Trophoblast cell (in vitro differentiated cells and primary cell): ENCODE measurements around the gene C15orf39.

Source experiments
- DNase-seq, 2 donors: peaks; one replicate each; pipeline ENCODE4 v3.0.0-alpha.2; 2016
- H2AFZ ChIP-seq: 2 replicates; pipeline ENCODE4 v1.6.1; 2013; ENCODE audit warnings: low read length, moderate library complexity, mild to moderate bottlenecking; ENCODE audit not compliant: insufficient read depth, poor library complexity
- H2AK5ac ChIP-seq: 2 replicates; pipeline ENCODE4 v1.6.1; 2013; ENCODE audit warnings: mild to moderate bottlenecking, low read length
- H2BK120ac ChIP-seq: 2 replicates; pipeline ENCODE4 v1.6.1; 2013; ENCODE audit warnings: low read length, mild to moderate bottlenecking, moderate library complexity; ENCODE audit not compliant: insufficient read depth, poor library complexity
- H2BK12ac ChIP-seq: 2 replicates; pipeline ENCODE4 v1.6.1; 2013; ENCODE audit warnings: mild to moderate bottlenecking, low read length, moderate library complexity
- H2BK5ac ChIP-seq: 2 replicates; pipeline ENCODE4 v1.6.1; 2013; ENCODE audit warnings: low read length, low read depth, moderate library complexity, mild to moderate bottlenecking; ENCODE audit not compliant: poor library complexity
- H3K14ac ChIP-seq: 2 replicates; pipeline ENCODE4 v1.6.1; 2013; ENCODE audit warnings: mild to moderate bottlenecking, low read length
- H3K18ac ChIP-seq: 2 replicates; pipeline ENCODE4 v1.6.1; 2013; ENCODE audit warnings: mild to moderate bottlenecking, low read length
- H3K23ac ChIP-seq: 2 replicates; pipeline ENCODE4 v1.6.1; 2013; ENCODE audit warnings: low read length
- H3K27ac ChIP-seq: 2 replicates; pipeline ENCODE4 v1.5.1; 2013; ENCODE audit warnings: low read depth, mild to moderate bottlenecking, inconsistent platforms, low read length, moderate library complexity
- H3K27me3 ChIP-seq: 2 replicates; pipeline ENCODE4 v1.6.1; 2013; ENCODE audit warnings: inconsistent platforms, mild to moderate bottlenecking, low read length, moderate library complexity; ENCODE audit not compliant: insufficient read depth
- H3K36me3 ChIP-seq, 2 experiments: 1 replicate in 1 of 2; 2 replicates in 1 of 2; pipeline ENCODE4 v1.6.1; 2013; ENCODE audit warnings: low read length in 2 of 2, mild to moderate bottlenecking in 2 of 2, moderate library complexity in 1 of 2; ENCODE audit not compliant: insufficient read depth in 2 of 2, control insufficient read depth in 1 of 2
- H3K4ac ChIP-seq: 2 replicates; pipeline ENCODE4 v1.6.1; 2013; ENCODE audit warnings: low read depth, mild to moderate bottlenecking, low read length, moderate library complexity
- H3K4me1 ChIP-seq, 2 experiments: 1 replicate in 1 of 2; 2 replicates in 1 of 2; pipeline ENCODE4 v1.6.1; 2013; ENCODE audit warnings: low read length in 2 of 2, mild to moderate bottlenecking in 2 of 2, moderate library complexity in 1 of 2; ENCODE audit not compliant: insufficient read depth in 2 of 2, control insufficient read depth in 1 of 2
- H3K4me2 ChIP-seq: 2 replicates; pipeline ENCODE4 v1.6.1; 2013; ENCODE audit warnings: inconsistent platforms, mild to moderate bottlenecking, low read length, moderate library complexity
- H3K4me3 ChIP-seq: 2 replicates; pipeline ENCODE4 v1.5.1; 2013; ENCODE audit warnings: mild to moderate bottlenecking, low read depth, low read length, inconsistent platforms
- H3K79me1 ChIP-seq: one replicate; pipeline ENCODE4 v1.6.1; 2013; ENCODE audit warnings: low read length
- H3K79me2 ChIP-seq: 2 replicates; pipeline ENCODE4 v1.6.1; 2013; ENCODE audit warnings: low read length, mild to moderate bottlenecking; ENCODE audit not compliant: control insufficient read depth, insufficient read depth, poor library complexity
- H3K9ac ChIP-seq: 2 replicates; pipeline ENCODE4 v1.6.1; 2013; ENCODE audit warnings: mild to moderate bottlenecking, low read length
- H3K9me3 ChIP-seq: 2 replicates; pipeline ENCODE4 v1.6.1; 2013; ENCODE audit warnings: low read depth, mild to moderate bottlenecking, control low read depth, inconsistent platforms, low read length; ENCODE audit not compliant: insufficient read depth
- H4K12ac ChIP-seq: 2 replicates; pipeline ENCODE4 v1.6.1; 2013; ENCODE audit warnings: low read depth, mild to moderate bottlenecking, low read length, moderate library complexity
- H4K8ac ChIP-seq: 2 replicates; pipeline ENCODE4 v1.6.1; 2013; ENCODE audit warnings: low read depth, mild to moderate bottlenecking, low read length, moderate library complexity
- H4K91ac ChIP-seq: one replicate; pipeline ENCODE4 v1.6.1; 2013; ENCODE audit warnings: low read depth, mild to moderate bottlenecking, low read length, moderate library complexity
- WGBS: extraction: QIAGEN DNeasy Blood & Tissue Kit; methylation state at CpG from one replicate; pipeline ENCODE4 v1.1.7; 2013; ENCODE audit warnings: missing lambda C conversion rate; ENCODE audit not compliant: insufficient read length, insufficient coverage; ENCODE audit errors: extremely low coverage; 5-methylcytosine and 5-hydroxymethylcytosine counted together

Gene C15orf39

GRCh38 chr15:75195122-75195765, 6.4 kb upstream of the C15orf39 start:
- Histone ChIP-seq H3K18ac (no peak overlapping the region), H2AFZ (no peak overlapping the region), H2BK12ac (no peak overlapping the region), H3K4me1 (peaks cover 2% of the 10 kb centered on the region in 2 experiments), H3K23ac (no peak overlapping the region), H3K9ac (no peak overlapping the region), H4K8ac (no peak overlapping the region), H3K79me1 (peaks cover under 1% of the 10 kb centered on the region), H2BK5ac (no peak overlapping the region), H3K4me2 (no peak overlapping the region), H3K14ac (no peak overlapping the region), H4K12ac (no peak overlapping the region), H3K27me3 (no peaks in the 10 kb centered on the region), H2AK5ac (no peak overlapping the region), H3K4me3 (no peak overlapping the region), H3K79me2 (no peaks in the 10 kb centered on the region), H2BK120ac (no peak overlapping the region), H3K9me3 (peaks cover 15% of the 10 kb centered on the region), H3K4ac (no peak overlapping the region), H3K36me3 (no peaks in the 10 kb centered on the region), H4K91ac (no peak overlapping the region), H3K27ac (no peak overlapping the region)
- no CpG with 5 or more reads among the region's 13 CpGs for WGBS
- no peak for DNase-seq

DNA sequence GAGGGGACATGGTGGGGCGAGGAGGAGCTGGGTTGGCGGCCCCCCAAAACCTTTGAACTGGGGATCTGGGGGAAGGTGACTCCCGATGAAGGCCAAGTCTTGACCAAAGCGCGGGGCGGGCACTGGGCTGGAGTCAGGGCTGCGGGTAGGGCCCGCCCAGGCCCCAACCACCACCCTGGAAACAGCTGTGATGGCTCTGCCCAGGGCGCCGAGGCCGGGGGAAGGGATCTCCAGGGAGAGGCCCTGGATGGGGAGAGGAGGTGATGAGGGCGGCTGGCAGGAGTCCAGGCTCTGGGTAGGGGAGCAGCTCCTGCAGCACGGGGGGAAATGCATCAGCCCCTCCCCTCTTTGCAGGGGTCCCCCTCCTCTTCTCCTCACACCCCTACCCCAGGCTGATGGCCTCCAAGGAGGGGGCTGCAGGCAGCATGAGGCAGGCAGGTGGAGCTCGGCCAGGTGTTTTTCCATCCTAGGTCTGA, 5.9 kb upstream of the C15orf39 start:
- no peak overlapping the region for H2BK5ac ChIP-seq
- H2AFZ ChIP-seq, result no peak overlapping the region
- no peak overlapping the region for H3K9ac ChIP-seq
- no peaks in the 10 kb centered on the region for H3K79me2 ChIP-seq
- H3K79me1 ChIP-seq, result peaks cover 4% of the 10 kb centered on the region
- H3K4me1 ChIP-seq, result peaks cover 6 to 7% of the 10 kb centered on the region in 2 experiments
- H2AK5ac ChIP-seq, result no peak overlapping the region
- no peak for DNase-seq
- H2BK120ac ChIP-seq, result no peak overlapping the region
- H3K36me3 ChIP-seq, result no peaks in the 10 kb centered on the region
- no peaks in the 10 kb centered on the region for H3K27me3 ChIP-seq
- H3K4ac ChIP-seq, result no peak overlapping the region
- no peak overlapping the region for H4K8ac ChIP-seq
- H2BK12ac ChIP-seq, result no peak overlapping the region
- H3K27ac ChIP-seq, result no peak overlapping the region
- peaks cover 12% of the 10 kb centered on the region for H3K9me3 ChIP-seq
- WGBS, result no CpG with 5 or more reads among the region's 14 CpGs
- H3K23ac ChIP-seq, result no peak overlapping the region
- H3K4me3 ChIP-seq, result no peak overlapping the region
- no peak overlapping the region for H4K91ac ChIP-seq
- no peak overlapping the region for H3K4me2 ChIP-seq
- no peak overlapping the region for H3K18ac ChIP-seq
- H4K12ac ChIP-seq, result no peak overlapping the region
- no peak overlapping the region for H3K14ac ChIP-seq

- peaks cover 11% of the 10 kb centered on the region for H3K79me1 ChIP-seq
- H2BK5ac ChIP-seq, result no peak overlapping the region
- H2AK5ac ChIP-seq, result no peak overlapping the region
- no peak overlapping the region for H3K27ac ChIP-seq
- no peak overlapping the region for H4K8ac ChIP-seq
- H4K91ac ChIP-seq, result no peak overlapping the region
- no peak overlapping the region for H3K18ac ChIP-seq
- peaks cover 2% of the 10 kb centered on the region for H3K9me3 ChIP-seq
- H3K23ac ChIP-seq, result no peak overlapping the region
- H3K14ac ChIP-seq, result no peak overlapping the region
- H3K4me2 ChIP-seq, result no peak overlapping the region
- no peak overlapping the region for H3K9ac ChIP-seq
- H3K79me2 ChIP-seq, result peaks cover 3% of the 10 kb centered on the region
- H3K4me3 ChIP-seq, result no peak overlapping the region
- H3K27me3 ChIP-seq, result no peaks in the 10 kb centered on the region
- no peak overlapping the region for H2BK120ac ChIP-seq
- no peak overlapping the region for H3K4ac ChIP-seq
- no peak overlapping the region for H2AFZ ChIP-seq
- H3K4me1 ChIP-seq, result peaks cover 13 to 14% of the 10 kb centered on the region in 2 experiments
- no CpG with 5 or more reads among the region's 4 CpGs for WGBS
- H3K36me3 ChIP-seq, result no peaks in the 10 kb centered on the region
- no peak overlapping the region for H2BK12ac ChIP-seq
- no peak overlapping the region for H4K12ac ChIP-seq
- DNase-seq, result no peak
These were observed 4.5 kb upstream of the C15orf39 start for GRCh38 chr15:75197062-75197630.

GRCh38 chr15:75198560-75199356, 2.9 kb upstream of the C15orf39 start:
- peaks cover 18 to 23% of the 10 kb centered on the region in 2 experiments for H3K4me1 ChIP-seq

More at GRCh38 chr15:75198560-75199356, 2.9 kb upstream of the C15orf39 start:
- H3K4me3 ChIP-seq, result no peak overlapping the region
- H3K27me3 ChIP-seq, result no peaks in the 10 kb centered on the region
- no peak overlapping the region for H3K9ac ChIP-seq
- no CpG with 5 or more reads among the region's 3 CpGs for WGBS
- H3K79me1 ChIP-seq, result peaks cover 20% of the 10 kb centered on the region
- no peak overlapping the region for H3K4ac ChIP-seq
- H3K79me2 ChIP-seq, result peaks cover 12% of the 10 kb centered on the region
- no peak overlapping the region for H2AFZ ChIP-seq
- no peak overlapping the region for H4K8ac ChIP-seq
- H3K23ac ChIP-seq, result no peak overlapping the region
- H4K12ac ChIP-seq, result no peak overlapping the region
- H3K18ac ChIP-seq, result no peak overlapping the region
- no peak overlapping the region for H3K27ac ChIP-seq
- H2BK120ac ChIP-seq, result no peak overlapping the region
- no peak overlapping the region for H3K4me2 ChIP-seq
- no peaks in the 10 kb centered on the region for H3K36me3 ChIP-seq
- H2BK12ac ChIP-seq, result no peak overlapping the region
- DNase-seq, result no peak
- no peak overlapping the region for H2BK5ac ChIP-seq
- H3K14ac ChIP-seq, result no peak overlapping the region
- H4K91ac ChIP-seq, result no peak overlapping the region
- peaks cover 2% of the 10 kb centered on the region for H3K9me3 ChIP-seq
- H2AK5ac ChIP-seq, result no peak overlapping the region
